Stimulated activated CD4-positive, alpha-beta T cell treated with anti-CD3 and anti-CD28 coated beads, Interleukin-15, amount 100 ng/mL, for 48 hours (primary cell): ENCODE measurements around the gene STC2.
"Not testable (repeated sequence)": the region's sequence is repeated elsewhere in the genome, so short reads cannot be mapped to it uniquely, and the experiment has no call there.

Experiments used
- DNase-seq, 2 donors: peaks; one replicate each; pipeline ENCODE4 v3.0.0-alpha.2; 2020; ENCODE audit warnings: low read depth in 2 of 2

Gene STC2

GRCh38 chr5:173296737-173297676 is 31.2 kb downstream of the STC2 start:
- DNase-seq, result no peak

GRCh38 chr5:173295796-173296195 is 32.4 kb downstream of the STC2 start:
- no peak for DNase-seq

DNA sequence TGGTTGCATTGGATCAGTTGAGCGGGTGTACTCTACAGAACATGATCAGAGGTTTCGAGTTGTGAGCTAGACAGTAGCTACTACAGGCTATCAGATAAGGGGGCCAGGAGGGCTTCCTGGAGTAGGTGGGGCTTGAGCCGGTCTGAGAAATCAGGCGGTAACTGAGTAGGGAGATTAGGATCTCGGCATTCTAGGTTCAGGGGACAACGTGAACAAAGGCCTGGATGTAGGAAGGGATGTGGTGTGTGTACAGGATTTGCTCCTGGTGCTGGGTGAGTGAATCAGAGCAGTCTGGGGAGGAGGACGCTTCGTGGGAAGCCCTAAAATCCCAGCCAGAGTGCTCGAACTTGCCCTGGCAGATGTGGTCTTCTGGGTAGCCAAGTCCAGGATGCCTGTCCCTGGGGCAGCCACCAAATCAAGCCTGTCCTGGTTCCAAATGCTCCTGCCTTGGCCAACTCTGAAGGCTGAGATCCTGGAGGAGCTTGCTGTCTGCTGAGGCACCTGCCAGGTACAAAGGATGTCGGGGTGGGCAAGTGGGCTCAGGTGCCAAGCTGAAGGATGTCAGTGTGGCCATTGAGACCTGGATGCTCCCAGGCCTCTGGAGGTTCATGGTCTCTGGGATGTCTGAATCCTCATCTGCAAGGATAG is 33.4 kb downstream of the STC2 start:
- no peak for DNase-seq

- peak; percentile 46 to 72 for DNase-seq
Measured at GRCh38 chr5:173293817-173294672, 34.2 kb downstream of the STC2 start.

DNA sequence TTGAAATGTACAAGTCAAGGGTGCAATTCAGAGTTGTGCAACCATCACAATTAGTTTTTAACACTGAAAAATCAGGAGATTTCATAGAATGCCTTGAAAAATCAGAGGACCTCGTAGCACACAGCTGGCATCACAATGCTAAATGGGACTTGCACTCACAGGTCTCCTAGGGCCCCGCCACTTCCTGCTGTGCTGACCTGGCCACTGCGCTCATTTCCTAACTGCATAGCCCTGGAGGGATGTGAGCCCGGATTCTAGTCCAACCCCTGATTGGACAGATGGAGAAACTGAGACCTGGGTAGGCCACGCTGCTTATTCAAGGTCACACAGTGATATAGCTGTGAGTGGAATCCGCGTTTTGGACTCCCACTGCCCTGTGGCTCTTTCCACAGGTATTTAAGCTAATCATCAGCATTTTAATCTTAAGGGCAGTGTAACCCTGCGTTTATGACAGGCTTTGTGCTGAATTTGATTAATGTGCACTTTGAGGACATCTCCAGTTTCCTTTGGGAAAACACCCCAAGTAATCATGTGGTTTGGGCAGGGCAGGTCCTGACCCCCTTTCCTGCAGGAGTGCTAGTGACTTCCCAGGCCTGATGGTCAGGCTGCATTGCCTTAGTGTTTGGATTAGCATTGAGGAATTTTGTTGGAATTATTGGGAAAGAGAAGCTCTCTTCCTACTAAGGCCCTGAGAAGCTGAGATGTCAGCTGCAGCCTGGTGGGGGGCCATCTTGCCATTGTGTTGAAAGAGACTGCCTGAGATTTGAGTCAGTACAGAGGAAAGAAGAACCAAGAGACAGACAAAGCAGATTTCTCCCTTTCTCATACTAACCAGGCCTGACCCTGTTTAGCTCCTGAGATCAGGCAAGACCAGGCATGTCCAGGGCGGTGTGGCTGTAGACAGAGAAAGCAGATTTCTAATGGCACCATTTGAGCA is 36.2 kb downstream of the STC2 start:
- DNase-seq, result no peak

DNA sequence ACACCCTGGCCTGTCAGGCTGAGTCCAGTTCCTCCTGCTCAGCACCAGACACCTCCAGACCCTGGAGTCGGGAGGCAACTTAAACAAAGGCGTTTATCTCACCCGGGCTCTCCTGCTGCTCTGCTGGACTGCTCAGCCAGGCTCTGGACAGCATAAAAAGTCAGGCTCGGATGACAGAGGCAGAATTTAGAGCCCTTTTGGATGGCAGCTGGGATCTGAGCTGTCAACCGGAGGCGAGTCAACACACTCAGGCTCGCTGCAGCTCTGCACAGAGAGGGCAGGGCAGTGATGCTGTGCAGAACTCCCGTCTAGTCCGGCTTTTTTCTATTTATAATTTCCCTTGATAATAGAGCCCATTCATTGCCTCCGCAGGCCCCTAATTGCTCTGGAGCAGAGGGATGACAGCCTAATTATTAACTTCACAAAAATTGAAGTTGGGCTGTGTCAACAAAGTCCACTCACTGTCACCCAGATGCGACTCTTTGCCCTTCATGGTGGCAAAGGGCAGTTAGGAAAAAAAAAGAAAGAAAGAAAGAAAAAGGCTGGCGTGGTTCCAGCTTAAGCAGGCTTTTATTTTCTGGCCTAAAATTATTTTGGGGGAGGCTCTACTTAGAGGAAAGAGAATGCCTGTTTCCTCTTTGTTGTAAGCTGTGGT is 37.6 kb downstream of the STC2 start:
- DNase-seq, result no peak

DNA sequence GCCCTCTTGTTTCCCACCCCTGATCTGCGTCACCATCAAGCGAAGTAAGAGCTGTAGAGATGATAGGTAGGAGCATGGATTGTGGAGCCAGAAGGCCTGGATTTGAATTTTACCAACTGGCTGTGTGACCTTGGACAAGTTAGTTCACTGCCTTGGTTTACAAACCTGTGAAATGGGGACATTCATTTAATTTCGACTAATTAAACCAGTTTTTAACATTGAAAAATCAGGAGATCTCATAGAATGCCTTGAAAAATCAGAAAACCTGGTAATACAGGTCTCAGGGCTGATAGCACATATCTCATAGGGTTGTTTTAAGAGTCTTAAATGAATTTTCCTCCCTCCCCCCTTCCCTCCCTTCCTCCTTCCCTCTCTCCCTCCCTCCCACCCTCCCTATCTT is 38.8 kb downstream of the STC2 start:
- no peak for DNase-seq

DNA sequence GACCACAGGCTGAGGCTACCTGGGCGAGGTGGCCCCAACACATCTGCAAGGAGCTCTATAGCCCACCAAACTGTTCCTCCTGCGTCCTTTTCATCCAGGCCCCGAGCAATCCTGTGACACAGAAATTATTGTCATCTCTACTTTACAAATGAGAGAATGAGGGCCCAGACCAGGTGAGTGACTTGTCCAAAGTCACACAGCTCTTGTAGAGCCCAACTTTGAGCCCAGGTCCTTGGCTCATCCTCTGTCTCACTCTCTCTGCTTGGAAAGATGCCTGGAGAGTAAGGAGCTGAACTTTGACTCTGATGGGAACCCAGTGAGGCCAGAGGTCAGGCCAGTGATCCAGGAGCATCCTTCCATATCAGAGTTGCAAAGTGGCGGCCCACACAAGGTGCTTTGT is 39.6 kb downstream of the STC2 start:
- no peak for DNase-seq

DNA sequence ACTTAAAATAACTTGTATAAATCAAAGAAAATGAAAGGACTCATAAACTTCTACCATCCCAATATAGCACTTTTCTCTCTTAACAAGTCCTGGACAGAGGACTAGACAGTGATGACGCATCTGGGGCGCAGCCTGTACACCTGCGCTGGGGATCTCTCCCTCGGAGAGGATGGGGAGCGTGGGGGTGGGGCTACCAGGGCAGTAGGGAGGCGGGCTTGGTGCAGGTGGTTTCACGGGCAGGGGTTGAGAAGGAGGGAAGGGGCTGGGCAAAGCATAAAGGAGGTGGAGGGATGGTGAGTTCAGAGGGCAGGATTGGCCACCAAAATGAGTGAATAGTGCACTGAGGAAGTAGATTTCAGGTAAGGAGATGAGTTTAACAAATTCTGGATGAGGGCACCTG is 41.1 kb downstream of the STC2 start:
- DNase-seq, result no peak

GRCh38 chr5:173284343-173284958 is 43.8 kb downstream of the STC2 start:
- DNase-seq, result not testable (repeated sequence)

DNA sequence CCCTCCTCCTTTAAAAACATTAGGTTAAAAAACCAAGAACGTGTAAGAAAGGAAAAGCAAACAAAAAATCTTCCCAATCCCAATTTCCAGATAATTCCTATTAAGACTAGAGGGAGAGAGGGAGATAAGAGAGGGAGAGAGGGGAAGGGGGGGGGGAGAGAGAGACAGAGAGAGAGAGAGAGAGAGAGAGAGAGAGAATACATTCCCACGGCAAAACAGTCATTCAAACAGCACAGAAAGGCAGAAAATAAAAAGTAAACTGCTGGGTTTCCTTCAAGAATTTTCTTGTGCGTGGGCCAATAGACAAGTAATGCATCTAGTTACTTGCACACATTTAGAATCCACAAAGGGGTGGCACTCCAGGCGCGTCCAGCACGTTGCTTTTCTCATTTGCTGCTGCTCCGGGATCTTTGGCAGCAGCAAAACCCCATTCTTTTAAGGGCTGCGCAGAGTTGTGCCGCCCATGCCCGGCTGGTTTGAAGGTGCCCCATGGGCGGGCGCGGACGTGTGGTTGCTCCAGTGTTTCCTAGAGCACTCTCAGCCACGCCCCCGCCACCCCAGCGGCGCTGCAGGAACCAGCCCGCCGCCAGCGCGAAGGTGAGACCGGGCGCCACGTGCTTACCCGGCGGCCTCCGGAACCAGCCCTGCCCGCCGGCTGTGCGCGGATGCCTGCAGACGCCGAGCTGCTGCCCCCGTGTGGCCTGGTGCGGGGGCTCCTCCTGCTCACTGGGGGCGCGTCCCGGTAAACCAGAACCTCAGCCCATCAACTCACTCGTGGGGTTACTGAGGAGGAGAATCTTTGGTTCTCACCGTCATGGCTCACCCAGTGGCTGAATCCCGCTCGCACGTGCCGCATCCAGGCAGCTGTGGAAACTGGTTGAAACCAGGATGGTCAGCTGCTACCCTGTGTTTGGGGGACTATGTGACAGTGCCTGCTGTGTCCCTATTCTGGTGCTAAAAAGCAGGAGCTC is 44.6 kb downstream of the STC2 start:
- peak; percentile 65 to 75 for DNase-seq

GRCh38 chr5:173282916-173283315 is 45.3 kb downstream of the STC2 start:
- DNase-seq, result no peak

- DNase-seq, result no peak
Measured at GRCh38 chr5:173281910-173282309, 46.3 kb downstream of the STC2 start.

GRCh38 chr5:173279166-173279565 is 49.0 kb downstream of the STC2 start:
- no peak for DNase-seq

- DNase-seq, result no peak
Measured at GRCh38 chr5:173278641-173279040, 49.6 kb downstream of the STC2 start.

- no peak for DNase-seq
Measured at GRCh38 chr5:173278172-173278571, 50.0 kb downstream of the STC2 start.

DNA sequence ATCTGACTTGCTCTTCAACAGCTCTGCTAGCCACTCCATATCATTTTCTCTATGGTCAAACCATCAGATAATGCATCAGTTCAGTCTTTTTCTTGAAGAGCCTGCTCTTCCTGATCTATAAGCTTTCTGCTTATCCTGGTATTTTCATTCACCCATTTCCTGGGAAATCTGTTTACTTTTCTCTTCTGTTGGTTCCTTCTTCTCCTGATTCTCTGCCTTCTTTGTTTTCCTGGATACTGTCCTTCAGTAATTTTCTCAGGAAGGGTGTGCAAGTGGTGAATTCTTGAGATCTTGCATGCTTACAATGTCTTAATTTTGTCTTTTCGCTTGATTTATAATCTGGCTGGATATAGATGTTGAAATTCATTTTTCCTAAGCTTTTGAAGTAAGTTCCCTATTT is 53.4 kb downstream of the STC2 start:
- no peak for DNase-seq

DNA sequence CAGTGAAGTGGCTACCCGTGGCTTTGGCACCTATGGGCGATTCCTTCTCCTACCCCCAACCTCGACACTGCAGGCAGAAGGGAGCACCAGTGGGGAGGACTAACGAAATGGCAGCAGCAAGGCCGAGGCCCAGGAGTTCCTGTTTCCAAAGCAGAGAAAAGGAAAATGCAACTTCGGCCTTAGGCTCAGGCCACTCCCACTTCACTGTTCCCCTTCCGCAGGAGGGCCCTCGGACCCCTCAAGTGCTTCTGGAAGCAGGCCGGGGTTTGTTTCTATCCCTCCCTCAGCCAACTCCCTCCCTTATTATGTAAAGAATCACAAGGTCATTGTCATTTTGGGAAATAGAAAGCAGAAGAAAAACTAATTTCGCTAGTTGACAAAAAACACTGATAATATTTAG is 56.8 kb downstream of the STC2 start:
- no peak for DNase-seq
